ENCODE measurements around the gene MOB1A.
"Not testable (repeated sequence)": the region's sequence is repeated elsewhere in the genome, so short reads cannot be mapped to it uniquely, and the experiment has no call there.

Gene MOB1A

GRCh38 chr2:74148457-74149246 lies 30.0 kb downstream of the MOB1A start:
- no peak for DNase-seq

- peak; percentile 92 for DNase-seq
These were observed 30.8 kb downstream of the MOB1A start, which contains the start of gene BOLA3 for GRCh38 chr2:74147727-74148456. Gene BOLA3, minus strand, starts transcription at chr2:74147912. Its CDS starts 38 bp downstream, at chr2:74147874.

GRCh38 chr2:74146929-74147726 lies 31.6 kb downstream of the MOB1A start:
- peak; percentile 67 for DNase-seq

GRCh38 chr2:74142340-74142739 lies 36.3 kb downstream of the MOB1A start:
- DNase-seq: peak; percentile 20

GRCh38 chr2:74138600-74139323 lies 39.9 kb downstream of the MOB1A start:
- DNase-seq: peak; percentile 3

- peak; percentile 10 for DNase-seq
These were observed 40.8 kb downstream of the MOB1A start for GRCh38 chr2:74137651-74138599.

- no peak for DNase-seq
These were observed 46.8 kb downstream of the MOB1A start for GRCh38 chr2:74131901-74132300.

- no peak for DNase-seq
These were observed 48.3 kb downstream of the MOB1A start for GRCh38 chr2:74130211-74130995.

- DNase-seq: no peak
These were observed 50.5 kb downstream of the MOB1A start for GRCh38 chr2:74128206-74128605.

GRCh38 chr2:74123955-74124354 lies 54.7 kb downstream of the MOB1A start:
- DNase-seq: not testable (repeated sequence)

GRCh38 chr2:74121846-74122245 lies 56.8 kb downstream of the MOB1A start:
- DNase-seq: not testable (repeated sequence)

GRCh38 chr2:74119912-74120825 lies 58.5 kb downstream of the MOB1A start:
- DNase-seq: peak; percentile 88

GRCh38 chr2:74119339-74119738 lies 59.3 kb downstream of the MOB1A start:
- no peak for DNase-seq

GRCh38 chr2:74111380-74111779 lies 67.3 kb downstream of the MOB1A start:
- DNase-seq: no peak

- DNase-seq: no peak
These were observed 68.1 kb downstream of the MOB1A start for GRCh38 chr2:74110537-74110936.

- no peak for DNase-seq
These were observed 69.1 kb downstream of the MOB1A start for GRCh38 chr2:74109551-74109950.

GRCh38 chr2:74107071-74107470 lies 71.6 kb downstream of the MOB1A start:
- no peak for DNase-seq

- DNase-seq: no peak
These were observed 73.3 kb downstream of the MOB1A start for GRCh38 chr2:74105413-74105812.

- no peak for DNase-seq
These were observed 73.8 kb downstream of the MOB1A start for GRCh38 chr2:74104839-74105238.

Data from stimulated activated CD8-positive, alpha-beta memory T cell treated with anti-CD3 and anti-CD28 coated beads, Interleukin-4, amount 100 ng/mL, for 48 hours (primary cell).